ENCODE data around the gene CLPSL1.

DNA sequence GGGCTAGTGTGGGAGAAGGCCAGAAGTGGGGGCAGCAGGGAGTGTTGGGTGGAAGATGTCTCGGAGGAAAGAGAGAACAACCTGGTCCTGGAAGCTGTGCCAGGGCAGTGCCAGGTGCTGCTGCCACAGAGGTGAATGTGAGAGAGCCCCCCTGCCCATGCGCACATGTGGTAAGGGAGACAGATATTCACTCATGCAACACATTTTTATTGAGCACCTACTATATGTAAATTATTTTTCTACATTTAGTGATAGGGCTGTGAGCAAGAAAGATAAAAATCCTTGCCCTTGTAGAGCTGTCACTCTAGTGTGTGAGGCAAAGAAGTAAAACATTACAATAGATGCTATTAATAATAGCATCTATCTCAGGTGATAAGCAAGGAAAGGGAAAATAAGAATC lies 471 bp downstream of the CLPSL1 start:
- TF ChIP-seq, protein P1, sequence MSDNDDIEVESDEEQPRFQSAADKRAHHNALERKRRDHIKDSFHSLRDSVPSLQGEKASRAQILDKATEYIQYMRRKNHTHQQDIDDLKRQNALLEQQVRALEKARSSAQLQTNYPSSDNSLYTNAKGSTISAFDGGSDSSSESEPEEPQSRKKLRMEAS (IDR thresholded peaks at IDR 0.05): no peak
- TF ChIP-seq SRF (IDR thresholded peaks at IDR 0.05; ENCODE audit: low read depth, low read length) (no peak), CHD2 (IDR thresholded peaks at IDR 0.05; ENCODE audit: low read depth, low read length) (no peak)
